SK-N-SH (cell line): Measurements from ENCODE around the gene MAML3. TPM values are rescaled to one million over a fixed set of nuclear protein-coding genes. Genes with fewer than 3 reads are reported as not detected.

Experiments used
- CTCF ChIA-PET: fragments of 300-600, 350-600 bp; formaldehyde crosslinking; extraction: SDS; loops from one replicate; lab custom pipeline; 2021; lab: Yijun Ruan, JAX
- POLR2A ChIA-PET: fragments of 350-600 bp; sonication (Branson Sonifier 250); formaldehyde crosslinking; extraction: SDS; loops from one replicate; lab custom pipeline; 2020; ENCODE audit warnings: antibody characterized with exemption, inconsistent platforms; lab: Yijun Ruan, JAX
- DNase-seq: peaks from one replicate; pipeline ENCODE4 v3.0.0; 2012
- H2AFZ ChIP-seq: fragments of 200-600 bp; sonication (generic); 2 replicates; pipeline ENCODE4 v1.8.1; 2016; ENCODE audit warnings: antibody characterized with exemption, mild to moderate bottlenecking, low read depth
- H3F3A ChIP-seq: fragments of 200-600 bp; sonication (generic); replicated peaks from 2 replicates; pipeline ENCODE3; 2016; ENCODE audit warnings: antibody characterized with exemption, mild to moderate bottlenecking; ENCODE audit not compliant: insufficient read depth
- H3K27ac ChIP-seq, 2 experiments: fragments of 200-500 bp in 1 of 2; fragments of 200-600 bp in 1 of 2; sonication (Bioruptor generic) in 1 of 2; sonication (generic), shearing (Covaris generic) in 1 of 2; 2 replicates each; pipeline versions ENCODE4 v1.5.1 to v1.6.1; 2014 to 2016; ENCODE audit warnings: low read depth in 2 of 2, inconsistent platforms in 1 of 2, low read length in 1 of 2, mild to moderate bottlenecking in 1 of 2, mixed read lengths in 1 of 2
- H3K27me3 ChIP-seq: fragments of 200-600 bp; sonication (generic), shearing (Covaris generic); 2 replicates; pipeline ENCODE4 v1.6.1; 2016; ENCODE audit warnings: mixed run types; ENCODE audit not compliant: insufficient read depth
- H3K36me3 ChIP-seq, 2 experiments: fragments of 200-500 bp in 1 of 2; fragments of 200-600 bp in 1 of 2; sonication (Bioruptor generic) in 1 of 2; sonication (generic) in 1 of 2; replicated peaks in 1 of 2; 2 replicates each; pipeline versions ENCODE3 to v1.5.1; 2014 to 2016; ENCODE audit warnings: low read length in 1 of 2, mild to moderate bottlenecking in 1 of 2; ENCODE audit not compliant: insufficient read depth in 2 of 2, control insufficient read depth in 1 of 2
- H3K4me1 ChIP-seq, 2 experiments: fragments of 200-500 bp in 1 of 2; fragments of 200-600 bp in 1 of 2; sonication (Bioruptor generic) in 1 of 2; sonication (generic), shearing (Covaris generic) in 1 of 2; 2 replicates each; pipeline versions ENCODE4 v1.5.1 to v1.6.1; 2014 to 2016; ENCODE audit warnings: low read depth in 1 of 2, low read length in 1 of 2, mixed run types in 1 of 2; ENCODE audit not compliant: insufficient read depth in 2 of 2, control insufficient read depth in 1 of 2
- H3K4me2 ChIP-seq: fragments of 200-600 bp; sonication (generic), shearing (Covaris generic); 2 replicates; pipeline ENCODE4 v1.6.1; 2017; ENCODE audit warnings: mixed run types
- H3K4me3 ChIP-seq, 2 experiments: fragments of 200-500 bp in 1 of 2; fragments of 200-600 bp in 1 of 2; sonication (Bioruptor generic) in 1 of 2; sonication (generic), shearing (Covaris generic) in 1 of 2; 2 replicates each; pipeline versions ENCODE4 v1.5.1 to v1.8.1; 2014 to 2016; ENCODE audit warnings: low read depth in 2 of 2, inconsistent platforms in 1 of 2, low read length in 1 of 2, mild to moderate bottlenecking in 1 of 2, mixed read lengths in 1 of 2, moderate library complexity in 1 of 2
- H3K79me2 ChIP-seq: fragments of 200-600 bp; sonication (generic); 2 replicates; pipeline ENCODE4 v1.8.1; 2017; ENCODE audit warnings: mild to moderate bottlenecking; ENCODE audit not compliant: insufficient read depth
- H3K9ac ChIP-seq: fragments of 200-600 bp; sonication (generic); 2 replicates; pipeline ENCODE4 v1.6.1; 2017; ENCODE audit warnings: mixed run types
- H3K9me2 ChIP-seq: fragments of 200-600 bp; sonication (generic); 2 replicates; pipeline ENCODE4 v1.6.1; 2017; ENCODE audit warnings: mixed run types
- H3K9me3 ChIP-seq: fragments of 200-600 bp; sonication (generic); 2 replicates; pipeline ENCODE4 v1.6.1; 2017; ENCODE audit warnings: mixed run types, mild to moderate bottlenecking, moderate library complexity
- H4K20me1 ChIP-seq: fragments of 200-600 bp; sonication (generic); 2 replicates; pipeline ENCODE4 v1.6.1; 2017; ENCODE audit warnings: mild to moderate bottlenecking, mixed run types; ENCODE audit not compliant: insufficient read depth
- ELF1 ChIP-seq: IDR thresholded peaks from 2 replicates; pipeline ENCODE4 v1.4.0; 2012
- EP300 ChIP-seq, 2 experiments: IDR thresholded peaks; 2 replicates each; pipeline versions ENCODE4 v1.4.0 to v1.6.1; 2012; ENCODE audit warnings: borderline replicate concordance in 1 of 2, low read depth in 1 of 2, low read length in 1 of 2
- EZH2phosphoT487 ChIP-seq: fragments of 200-600 bp; sonication (generic); IDR thresholded peaks from 2 replicates; pipeline ENCODE4 v1.6.1; 2017; ENCODE audit warnings: low read depth, mixed run types, mild to moderate bottlenecking, antibody characterized with exemption, moderate library complexity, borderline replicate concordance
- GATA2 ChIP-seq: sonication (generic); formaldehyde crosslinking; IDR thresholded peaks from 2 replicates; pipeline ENCODE4 v1.5.0; 2020; ENCODE audit warnings: mild to moderate bottlenecking, missing genetic modification reagents
- JUND ChIP-seq: IDR thresholded peaks from 2 replicates; pipeline ENCODE4 v1.4.0; 2012
- MXI1 ChIP-seq: IDR thresholded peaks from 2 replicates; pipeline ENCODE4 v1.6.1; 2012; ENCODE audit warnings: mild to moderate bottlenecking, low read depth, low read length, improper control_type of control experiment
- NFIC ChIP-seq: IDR thresholded peaks from 2 replicates; pipeline ENCODE4 v1.4.0; 2012; ENCODE audit warnings: borderline replicate concordance
- POLR2AphosphoS5 ChIP-seq: IDR thresholded peaks from 2 replicates; pipeline ENCODE4 v1.6.1; 2012; ENCODE audit warnings: low read depth, low read length
- RAD21 ChIP-seq: IDR thresholded peaks from 2 replicates; pipeline ENCODE4 v1.6.1; 2012; ENCODE audit warnings: mild to moderate bottlenecking, low read length
- RFX5 ChIP-seq: IDR thresholded peaks from 2 replicates; pipeline ENCODE4 v1.6.1; 2012; ENCODE audit warnings: mild to moderate bottlenecking, improper control_type of control experiment, low read length
- SMC3 ChIP-seq: IDR thresholded peaks from 2 replicates; pipeline ENCODE4 v1.6.1; 2012; ENCODE audit warnings: low read depth, low read length, improper control_type of control experiment
- TEAD4 ChIP-seq: IDR thresholded peaks from 2 replicates; pipeline ENCODE4 v1.4.0; 2012; ENCODE audit warnings: mild to moderate bottlenecking, borderline replicate concordance; ENCODE audit not compliant: insufficient read depth
- YY1 ChIP-seq: IDR thresholded peaks from 2 replicates; pipeline ENCODE4 v1.4.0; 2012; ENCODE audit warnings: low read depth, mild to moderate bottlenecking
- WGBS: methylation state at CpG from one replicate; pipeline ENCODE4 v1.1.6; 2017; ENCODE audit warnings: low lambda C conversion rate; 5-methylcytosine and 5-hydroxymethylcytosine counted together
- polyA plus RNA-seq, 3 experiments: library from polyadenylated mRNA; depleted of rRNA; stranded (reverse); fragments of >200 nt; gene quantifications; 2 replicates each; pipeline ENCODE4 v1.2.3, GENCODE V29; 2012
- TF ChIP-seq, protein P1 (sequence below): IDR thresholded peaks from 2 replicates; pipeline ENCODE4 v1.4.0; 2012; ENCODE audit warnings: low read depth, borderline replicate concordance
- TF ChIP-seq, protein P2 (sequence below): fragments of 200-600 bp; sonication (generic); IDR thresholded peaks from 2 replicates; pipeline ENCODE4 v1.6.1; 2017; ENCODE audit warnings: antibody characterized with exemption, mild to moderate bottlenecking, moderate library complexity
- TF ChIP-seq, protein P3 (sequence below): fragments of 150-350 bp; IDR thresholded peaks from 2 replicates; pipeline ENCODE4 v1.6.1; 2017; ENCODE audit warnings: antibody characterized with exemption, low read length, low read depth, borderline replicate concordance

MAML3 gene
- polyA plus RNA-seq, 1 of the 3 experiments (the other 2 are of a cell fraction), result 5.3 TPM

DNA sequence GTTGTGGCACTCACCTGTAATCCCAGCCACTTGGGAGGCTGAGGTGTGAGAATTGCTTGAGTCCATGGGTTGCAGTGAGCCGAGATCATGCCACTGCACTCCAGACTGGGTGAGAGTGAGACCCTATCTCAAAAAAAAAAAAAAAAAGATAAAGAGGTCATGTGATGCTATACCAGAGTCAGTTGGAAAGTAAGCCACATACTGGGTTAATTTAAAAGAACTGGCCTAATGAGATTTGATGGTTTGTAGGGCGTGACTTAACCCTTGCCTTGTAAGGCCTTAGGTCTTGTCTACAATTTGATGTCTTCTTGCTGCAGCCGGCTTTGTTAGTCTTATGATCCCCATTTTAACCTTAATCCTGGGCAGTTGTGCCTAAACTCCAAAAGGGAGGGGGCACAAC lies 483.2 kb downstream of the MAML3 start:
- H3K9ac ChIP-seq, result no peak overlapping the region
- WGBS, result 99% methylated on average over 3 of the region's 3 CpGs
- CTCF ChIA-PET, result interaction anchor here (3.9 kb wide), 1 partner anchor 14 kb away, joined by 20 read pairs; no protein-coding TSS in a partner anchor
- no peaks in the 10 kb centered on the region for H3K79me2 ChIP-seq
- H2AFZ ChIP-seq, result no peak overlapping the region
- H4K20me1 ChIP-seq, result no peaks in the 10 kb centered on the region
- no peaks in the 10 kb centered on the region for H3K36me3 ChIP-seq
- H3K9me3 ChIP-seq, result no peaks in the 10 kb centered on the region
- H3K4me2 ChIP-seq, result no peak overlapping the region
- no peaks in the 10 kb centered on the region for H3F3A ChIP-seq
- no peak overlapping the region for H3K27ac ChIP-seq
- no peaks in the 10 kb centered on the region for H3K9me2 ChIP-seq
- TF ChIP-seq YY1 (no peak), POLR2AphosphoS5 (no peak), NFIC (no peak), EZH2phosphoT487 (no peak), GATA2 (CRISPR knock-in tag) (no peak), RFX5 (no peak), ELF1 (no peak), RAD21 (no peak), EP300 (IDR thresholded peaks at IDR 0.05; ENCODE audit: borderline replicate concordance in 1 of 2, low read depth in 1 of 2, low read length in 1 of 2) (no peak), SMC3 (no peak), JUND (no peak), TEAD4 (no peak), MXI1 (no peak)
- TF ChIP-seq, protein P1, sequence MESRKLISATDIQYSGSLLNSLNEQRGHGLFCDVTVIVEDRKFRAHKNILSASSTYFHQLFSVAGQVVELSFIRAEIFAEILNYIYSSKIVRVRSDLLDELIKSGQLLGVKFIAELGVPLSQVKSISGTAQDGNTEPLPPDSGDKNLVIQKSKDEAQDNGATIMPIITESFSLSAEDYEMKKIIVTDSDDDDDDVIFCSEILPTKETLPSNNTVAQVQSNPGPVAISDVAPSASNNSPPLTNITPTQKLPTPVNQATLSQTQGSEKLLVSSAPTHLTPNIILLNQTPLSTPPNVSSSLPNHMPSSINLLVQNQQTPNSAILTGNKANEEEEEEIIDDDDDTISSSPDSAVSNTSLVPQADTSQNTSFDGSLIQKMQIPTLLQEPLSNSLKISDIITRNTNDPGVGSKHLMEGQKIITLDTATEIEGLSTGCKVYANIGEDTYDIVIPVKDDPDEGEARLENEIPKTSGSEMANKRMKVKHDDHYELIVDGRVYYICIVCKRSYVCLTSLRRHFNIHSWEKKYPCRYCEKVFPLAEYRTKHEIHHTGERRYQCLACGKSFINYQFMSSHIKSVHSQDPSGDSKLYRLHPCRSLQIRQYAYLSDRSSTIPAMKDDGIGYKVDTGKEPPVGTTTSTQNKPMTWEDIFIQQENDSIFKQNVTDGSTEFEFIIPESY, result no peak
- TF ChIP-seq, protein P2, sequence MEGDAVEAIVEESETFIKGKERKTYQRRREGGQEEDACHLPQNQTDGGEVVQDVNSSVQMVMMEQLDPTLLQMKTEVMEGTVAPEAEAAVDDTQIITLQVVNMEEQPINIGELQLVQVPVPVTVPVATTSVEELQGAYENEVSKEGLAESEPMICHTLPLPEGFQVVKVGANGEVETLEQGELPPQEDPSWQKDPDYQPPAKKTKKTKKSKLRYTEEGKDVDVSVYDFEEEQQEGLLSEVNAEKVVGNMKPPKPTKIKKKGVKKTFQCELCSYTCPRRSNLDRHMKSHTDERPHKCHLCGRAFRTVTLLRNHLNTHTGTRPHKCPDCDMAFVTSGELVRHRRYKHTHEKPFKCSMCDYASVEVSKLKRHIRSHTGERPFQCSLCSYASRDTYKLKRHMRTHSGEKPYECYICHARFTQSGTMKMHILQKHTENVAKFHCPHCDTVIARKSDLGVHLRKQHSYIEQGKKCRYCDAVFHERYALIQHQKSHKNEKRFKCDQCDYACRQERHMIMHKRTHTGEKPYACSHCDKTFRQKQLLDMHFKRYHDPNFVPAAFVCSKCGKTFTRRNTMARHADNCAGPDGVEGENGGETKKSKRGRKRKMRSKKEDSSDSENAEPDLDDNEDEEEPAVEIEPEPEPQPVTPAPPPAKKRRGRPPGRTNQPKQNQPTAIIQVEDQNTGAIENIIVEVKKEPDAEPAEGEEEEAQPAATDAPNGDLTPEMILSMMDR, result no peak
- TF ChIP-seq, protein P3, sequence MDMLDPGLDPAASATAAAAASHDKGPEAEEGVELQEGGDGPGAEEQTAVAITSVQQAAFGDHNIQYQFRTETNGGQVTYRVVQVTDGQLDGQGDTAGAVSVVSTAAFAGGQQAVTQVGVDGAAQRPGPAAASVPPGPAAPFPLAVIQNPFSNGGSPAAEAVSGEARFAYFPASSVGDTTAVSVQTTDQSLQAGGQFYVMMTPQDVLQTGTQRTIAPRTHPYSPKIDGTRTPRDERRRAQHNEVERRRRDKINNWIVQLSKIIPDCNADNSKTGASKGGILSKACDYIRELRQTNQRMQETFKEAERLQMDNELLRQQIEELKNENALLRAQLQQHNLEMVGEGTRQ, result no peak
- TF ChIP-seq, all 33 proteins: peak for 0
- no peak for DNase-seq
- no peaks in the 10 kb centered on the region for H3K27me3 ChIP-seq
- no peak overlapping the region for H3K4me3 ChIP-seq
- H3K4me1 ChIP-seq, result peaks cover 6 to 13% of the 10 kb centered on the region in 2 experiments; a peak in 2 of 4 replicates
- POLR2A ChIA-PET, result no interaction called here
